HT-29 (cell line): ENCODE data around the gene ISLR2. TPM values are rescaled to one million over a fixed set of nuclear protein-coding genes. Genes with fewer than 3 reads are reported as not detected.

Experiments used
- DNase-seq: peaks from one replicate; pipeline ENCODE4 v3.0.0-alpha.2; 2015; ENCODE audit warnings: low spot score
- small RNA-seq: library from RNA; depleted of rRNA; stranded (forward); fragments of <200 nt; gene quantifications from one replicate; pipeline ENCODE3, GENCODE V24; 2014
- total RNA-seq: library from RNA; depleted of rRNA; stranded (reverse); fragments of >200 nt; shearing (Covaris generic); gene quantifications from 2 replicates; pipeline ENCODE4 v1.2.3, GENCODE V29; 2014; rRNA removed

ISLR2 gene
- total RNA-seq, 1 experiment from 2014 or later: not detected

DNA sequence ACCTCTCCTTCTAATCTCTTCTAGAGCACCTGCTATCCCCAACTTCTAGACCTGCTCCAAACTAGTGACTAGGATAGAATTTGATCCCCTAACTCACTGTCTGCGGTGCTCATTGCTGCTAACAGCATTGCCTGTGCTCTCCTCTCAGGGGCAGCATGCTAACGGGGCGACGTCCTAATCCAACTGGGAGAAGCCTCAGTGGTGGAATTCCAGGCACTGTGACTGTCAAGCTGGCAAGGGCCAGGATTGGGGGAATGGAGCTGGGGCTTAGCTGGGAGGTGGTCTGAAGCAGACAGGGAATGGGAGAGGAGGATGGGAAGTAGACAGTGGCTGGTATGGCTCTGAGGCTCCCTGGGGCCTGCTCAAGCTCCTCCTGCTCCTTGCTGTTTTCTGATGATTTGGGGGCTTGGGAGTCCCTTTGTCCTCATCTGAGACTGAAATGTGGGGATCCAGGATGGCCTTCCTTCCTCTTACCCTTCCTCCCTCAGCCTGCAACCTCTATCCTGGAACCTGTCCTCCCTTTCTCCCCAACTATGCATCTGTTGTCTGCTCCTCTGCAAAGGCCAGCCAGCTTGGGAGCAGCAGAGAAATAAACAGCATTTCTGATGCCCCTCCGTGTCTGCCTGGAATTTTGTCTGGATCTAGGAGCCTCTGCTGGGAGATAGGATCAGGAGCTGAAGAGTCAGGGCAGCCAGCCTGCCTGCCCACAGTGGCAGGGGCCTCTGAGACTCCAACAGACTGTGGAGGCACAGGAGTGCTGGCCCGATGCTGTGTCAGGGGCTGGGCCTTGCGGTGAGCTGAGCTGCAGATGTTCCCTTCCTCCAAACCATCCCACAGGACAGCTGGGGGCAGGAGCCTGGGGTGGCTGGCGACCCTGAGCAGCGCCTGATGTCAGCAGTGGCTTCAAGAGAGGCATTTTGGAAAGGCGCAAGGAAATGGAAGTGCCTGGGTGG lies 46.2 kb downstream of the ISLR2 start:
- DNase-seq: no peak

DNA sequence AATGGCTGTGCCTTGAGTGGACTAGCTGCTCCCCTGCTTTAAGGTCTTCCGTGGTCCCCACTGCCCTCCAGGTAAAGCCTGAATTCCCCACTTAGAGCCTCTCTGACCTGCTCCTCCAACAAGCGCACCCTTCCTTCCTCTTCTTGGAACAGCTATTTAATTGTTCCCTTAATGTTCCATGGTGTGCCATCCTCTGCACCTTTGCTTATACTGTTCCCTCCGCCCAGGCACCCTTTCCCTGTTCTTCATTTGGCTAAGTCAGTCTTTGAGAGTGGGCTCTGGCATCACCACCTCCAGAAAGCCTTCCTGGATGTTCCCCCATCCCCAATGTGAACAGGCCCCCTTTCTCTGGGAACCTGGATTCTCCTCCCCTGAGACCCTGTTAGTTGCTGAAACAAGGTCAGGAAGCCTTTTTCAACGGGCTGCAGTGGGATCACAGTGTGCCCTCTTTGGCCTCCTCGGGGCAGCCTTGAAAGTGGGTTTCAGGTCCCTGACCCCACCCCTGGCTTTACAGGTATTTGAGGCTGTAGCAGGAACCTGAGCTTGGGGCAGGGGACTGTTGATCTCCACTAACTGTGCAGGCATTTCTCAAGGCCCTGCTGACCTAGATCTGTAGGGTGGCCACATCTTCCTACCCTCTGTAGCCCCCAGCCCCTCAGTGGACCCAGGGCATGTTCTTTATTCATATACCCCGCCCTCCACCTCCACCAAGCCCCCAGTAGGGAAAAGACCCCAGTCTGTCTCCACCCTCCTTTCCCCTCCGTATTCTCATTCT lies 48.1 kb downstream of the ISLR2 start:
- no peak for DNase-seq

DNA sequence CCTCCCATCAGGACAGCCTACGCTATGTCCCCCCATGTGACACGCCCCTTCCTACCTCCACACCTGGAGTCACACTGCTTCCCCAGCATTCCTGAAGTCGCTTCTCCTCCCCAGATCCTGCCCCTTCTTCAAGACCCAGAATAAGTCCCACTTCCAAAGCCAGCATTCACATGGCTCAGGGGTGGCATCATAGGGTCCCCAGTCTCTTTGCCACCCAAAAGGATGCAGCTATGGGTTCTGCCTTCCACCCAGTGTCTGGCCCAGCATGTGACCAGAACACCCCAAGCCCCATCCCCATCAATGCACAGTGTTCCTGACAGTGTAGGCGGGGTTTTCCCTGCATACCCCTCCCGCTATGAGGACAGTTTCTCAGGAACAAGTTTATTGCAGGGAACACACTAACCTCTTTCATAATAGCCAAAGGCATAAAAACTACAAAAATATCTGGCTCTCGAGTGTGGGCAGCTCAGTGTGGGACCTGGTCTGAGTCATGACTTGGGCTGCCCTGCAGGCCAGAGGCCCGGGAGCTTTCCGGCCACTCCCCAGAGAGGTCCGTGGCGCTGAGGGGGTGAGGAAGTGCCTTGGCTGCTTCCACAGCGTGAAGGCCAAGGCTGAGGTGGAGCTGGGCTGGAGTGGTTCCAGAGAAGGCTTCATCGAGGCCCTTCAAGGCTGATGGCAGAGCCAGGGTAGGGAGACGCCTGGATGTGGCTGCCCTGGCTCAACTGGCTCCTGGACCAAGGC lies 48.9 kb downstream of the ISLR2 start:
- DNase-seq: no peak

DNA sequence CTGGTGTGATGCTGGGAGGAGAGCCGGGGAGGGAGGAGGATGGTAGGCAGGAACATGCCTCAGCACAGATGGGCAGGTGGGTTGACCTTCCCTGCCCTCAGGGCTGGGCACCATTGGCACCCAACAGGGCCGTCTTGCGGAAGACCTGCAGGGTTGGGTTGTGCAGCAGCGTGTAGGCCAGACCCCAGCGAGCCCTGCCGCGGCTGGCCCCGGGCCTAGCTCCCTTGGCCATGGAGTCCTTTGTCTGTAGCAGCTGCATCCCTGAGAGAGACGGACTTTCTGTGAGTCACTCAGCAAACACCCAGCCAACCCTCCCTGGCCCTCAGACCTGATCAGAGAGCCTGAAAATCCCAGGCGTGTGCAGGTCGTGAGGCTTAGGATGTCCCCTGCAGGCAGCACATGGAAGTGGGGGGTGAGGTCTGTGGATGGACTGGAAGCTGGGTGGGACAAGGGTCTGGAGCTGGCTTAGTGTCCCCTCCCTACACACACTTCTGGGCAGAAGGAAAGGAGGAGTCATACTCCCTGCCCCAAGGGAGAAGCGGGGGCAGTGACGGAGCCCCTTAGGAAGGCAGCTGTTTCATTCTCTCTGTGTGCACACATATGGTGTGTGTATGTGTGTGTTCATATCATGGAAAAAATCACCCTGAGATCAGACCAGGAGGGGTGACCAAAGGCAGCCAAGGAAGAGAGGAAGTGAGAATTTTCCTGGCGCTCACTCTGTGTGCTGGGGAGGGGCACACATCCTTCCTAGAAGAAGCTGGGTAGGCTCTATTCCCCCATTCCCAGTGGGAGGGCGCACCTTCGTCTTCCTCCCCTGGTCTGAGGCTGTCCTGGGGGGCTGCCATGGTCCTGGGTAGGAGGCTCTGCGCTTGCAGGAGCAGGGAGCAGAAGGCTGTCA lies 49.8 kb downstream of the ISLR2 start:
- no peak for DNase-seq

DNA sequence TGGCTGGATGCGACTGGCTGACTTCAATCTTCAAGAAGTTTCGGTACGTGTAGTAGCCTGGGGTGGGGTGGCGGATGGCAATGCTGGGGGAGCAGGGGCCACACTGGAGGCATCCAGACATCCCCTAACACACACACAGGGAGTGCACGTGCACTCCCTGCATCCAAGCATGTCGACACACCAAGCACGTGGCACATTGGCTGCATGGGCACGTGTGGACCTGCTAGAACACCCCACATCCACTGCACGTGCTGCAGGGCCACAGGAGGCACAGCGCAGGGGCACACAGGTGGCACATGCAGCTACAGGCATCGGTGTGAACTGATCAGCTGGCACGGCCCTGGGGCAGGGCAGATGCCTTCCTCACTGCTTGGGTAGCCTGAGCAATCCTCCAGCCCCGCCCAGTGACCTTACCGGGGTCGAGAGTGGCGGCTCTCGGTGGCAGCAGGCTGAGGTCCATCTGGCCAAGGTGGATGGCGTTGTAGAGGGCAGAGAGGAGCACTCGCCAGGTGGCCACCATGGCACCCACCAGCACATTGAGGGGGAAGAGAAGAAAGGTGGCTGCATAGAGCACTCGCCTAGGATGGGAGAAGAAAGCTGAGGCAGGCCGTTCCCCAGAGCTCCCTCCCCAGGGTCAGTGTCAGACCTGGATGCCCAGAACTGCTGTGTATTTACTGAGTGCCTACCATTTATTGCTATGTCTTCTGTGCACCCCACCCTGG lies 50.7 kb downstream of the ISLR2 start:
- DNase-seq: no peak

DNA sequence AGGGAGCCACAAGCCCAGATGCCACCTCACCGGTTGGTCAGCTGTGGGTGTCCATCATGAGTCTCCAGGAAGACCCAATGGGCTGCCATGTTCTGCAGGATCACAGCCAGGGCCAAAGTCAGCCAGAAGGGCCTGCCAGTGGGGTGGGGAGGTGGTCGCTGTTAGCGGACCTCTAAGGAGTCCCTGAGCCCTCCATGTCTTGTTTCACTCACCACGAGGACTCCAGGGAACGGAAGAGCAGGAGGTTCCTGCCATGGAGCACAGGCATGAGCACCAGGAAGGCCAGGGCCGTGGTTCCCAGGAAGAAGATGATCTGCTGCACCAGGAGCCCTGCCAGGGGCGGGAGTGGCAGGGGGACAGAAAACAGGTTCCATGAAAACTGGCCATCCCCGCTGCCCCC lies 51.7 kb downstream of the ISLR2 start:
- no peak for DNase-seq

DNA sequence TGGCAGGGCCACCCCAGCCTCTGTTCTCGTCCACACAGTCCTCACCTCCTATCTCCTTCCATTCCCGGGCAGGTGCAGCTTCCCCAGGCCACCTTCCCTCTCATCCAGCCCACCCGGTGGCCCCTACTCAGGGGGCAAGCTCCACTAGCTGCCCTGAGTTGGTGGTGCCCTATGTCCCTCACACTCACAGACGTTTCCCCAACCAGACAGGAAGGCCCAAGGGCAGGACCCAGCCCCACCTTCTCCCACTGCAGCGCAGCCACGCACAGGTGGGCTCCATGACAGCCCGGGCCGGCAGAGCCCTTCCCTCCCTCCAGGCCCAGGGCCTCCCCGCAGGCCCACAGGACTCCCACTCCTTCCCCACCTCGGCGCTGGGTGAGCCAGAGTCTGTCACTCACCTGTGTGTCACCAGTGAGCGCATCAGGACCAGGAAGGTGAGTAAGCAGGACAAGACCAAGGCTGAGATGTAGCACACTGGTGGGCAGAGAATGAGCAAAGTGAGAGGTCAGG lies 54.3 kb downstream of the ISLR2 start:
- no peak for DNase-seq

DNA sequence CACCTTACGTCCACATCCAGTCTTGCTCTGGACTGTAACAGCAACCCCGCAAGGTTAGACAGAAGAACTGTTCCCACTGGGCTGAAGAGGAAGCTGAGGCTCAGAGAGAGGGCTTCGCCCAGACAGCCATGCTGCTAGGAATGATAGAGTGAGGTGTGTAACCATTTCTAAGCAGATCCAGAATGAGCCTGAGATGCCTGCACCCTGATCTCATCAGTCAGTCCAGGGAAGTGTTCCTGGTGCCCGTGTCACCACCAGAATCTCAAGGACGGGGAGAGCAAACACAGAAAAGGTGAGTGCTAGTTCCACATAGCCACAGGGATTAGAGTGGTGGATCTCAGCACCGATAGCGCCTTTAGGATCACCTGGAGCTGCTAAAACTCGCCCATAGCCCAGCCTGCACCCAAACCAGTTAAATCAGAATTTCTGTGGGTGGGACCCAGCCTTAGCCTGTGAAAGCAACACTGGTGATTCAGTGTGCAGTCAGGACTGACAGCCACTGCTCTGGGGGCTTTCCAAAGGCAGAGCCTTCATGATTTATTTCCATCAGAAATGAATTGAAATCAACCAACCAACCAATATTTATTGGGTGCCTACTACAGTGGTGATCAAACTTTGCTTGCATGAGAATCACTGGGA lies 55.4 kb downstream of the ISLR2 start:
- no peak for DNase-seq

Small RNA genes within 50 kb of the gene (small RNA-seq; reads per million reads assigned to genes)
- gene RF00017: not detected

Other genes starting within 250 kb of the ISLR2 start
- 20.0 and 26.1 TPM in 2 replicates for gene LOXL1, start 204.1 kb upstream of the ISLR2 start, total RNA-seq
- 13.3 and 23.5 TPM in 2 replicates for gene STOML1, start 138.3 kb upstream of the ISLR2 start, total RNA-seq
- gene PML, start 135.9 kb upstream of the ISLR2 start, total RNA-seq: 36.9 and 47.2 TPM in 2 replicates
- gene GOLGA6A, start 48.0 kb upstream of the ISLR2 start, total RNA-seq: not detected in 2 replicates
- not detected in 2 replicates for gene ISLR, start 43.1 kb downstream of the ISLR2 start, total RNA-seq
- gene STRA6, start 72.2 kb downstream of the ISLR2 start, total RNA-seq: 14.3 and 14.7 TPM in 2 replicates
- gene CCDC33, start 105.7 kb downstream of the ISLR2 start, total RNA-seq: 9.9 and 17.0 TPM in 2 replicates
- not detected in 2 replicates for gene CYP11A1, start 237.1 kb downstream of the ISLR2 start, total RNA-seq